SK-N-SH treated with all-trans-retinoic acid at 6 μM for 48 hours (cell line): ENCODE measurements around the gene CALN1.

Experiments
- ESRRG ChIP-seq: fragments of 250-450 bp; sonication (Bioruptor Pico); IDR thresholded peaks from 2 replicates; pipeline ENCODE4 v1.6.1; 2021; ENCODE audit warnings: mild to moderate bottlenecking
- GLIS3 ChIP-seq: fragments of 250-450 bp; sonication (Bioruptor Pico); IDR thresholded peaks from 2 replicates; pipeline ENCODE4 v1.5.0; 2020; ENCODE audit warnings: mild to moderate bottlenecking, moderate library complexity
- OSR1 ChIP-seq: fragments of 250-450 bp; sonication (Bioruptor Pico); IDR thresholded peaks from 2 replicates; pipeline ENCODE4 v1.8.0; 2022; ENCODE audit warnings: moderate library complexity, mild to moderate bottlenecking, inconsistent platforms
- PPARA ChIP-seq: fragments of 250-450 bp; sonication (Bioruptor Pico); IDR thresholded peaks from 2 replicates; pipeline ENCODE4 v1.5.0; 2020; ENCODE audit warnings: mild to moderate bottlenecking, borderline replicate concordance
- RARB ChIP-seq: fragments of 250-450 bp; sonication (Bioruptor Pico); IDR thresholded peaks from 2 replicates; pipeline ENCODE4 v1.8.0; 2021; ENCODE audit warnings: mild to moderate bottlenecking, moderate library complexity
- ZFP30 ChIP-seq: fragments of 450-650 bp; formaldehyde crosslinking; IDR thresholded peaks from 2 replicates; pipeline ENCODE4 v1.5.0; 2022; ENCODE audit warnings: mild to moderate bottlenecking, moderate library complexity
- ZNF565 ChIP-seq: fragments of 450-650 bp; formaldehyde crosslinking; conservative IDR thresholded peaks from 2 replicates; pipeline ENCODE4 v1.5.0; 2020; ENCODE audit warnings: low read depth, mild to moderate bottlenecking, moderate library complexity
- ZNF8 ChIP-seq: fragments of 450-650 bp; formaldehyde crosslinking; IDR thresholded peaks from 2 replicates; pipeline ENCODE4 v1.5.0; 2020; ENCODE audit warnings: mild to moderate bottlenecking, moderate library complexity
- TF ChIP-seq, protein P1 (sequence below): fragments of 250-450 bp; sonication (Bioruptor Pico); IDR thresholded peaks from 2 replicates; pipeline ENCODE4 v1.8.0; 2020; ENCODE audit warnings: mild to moderate bottlenecking, moderate library complexity, borderline replicate concordance
- TF ChIP-seq, protein P2 (sequence below): fragments of 250-450 bp; sonication (Bioruptor Pico); IDR thresholded peaks from 2 replicates; pipeline ENCODE4 v1.5.1; 2021; ENCODE audit warnings: mild to moderate bottlenecking, moderate library complexity

DNA sequence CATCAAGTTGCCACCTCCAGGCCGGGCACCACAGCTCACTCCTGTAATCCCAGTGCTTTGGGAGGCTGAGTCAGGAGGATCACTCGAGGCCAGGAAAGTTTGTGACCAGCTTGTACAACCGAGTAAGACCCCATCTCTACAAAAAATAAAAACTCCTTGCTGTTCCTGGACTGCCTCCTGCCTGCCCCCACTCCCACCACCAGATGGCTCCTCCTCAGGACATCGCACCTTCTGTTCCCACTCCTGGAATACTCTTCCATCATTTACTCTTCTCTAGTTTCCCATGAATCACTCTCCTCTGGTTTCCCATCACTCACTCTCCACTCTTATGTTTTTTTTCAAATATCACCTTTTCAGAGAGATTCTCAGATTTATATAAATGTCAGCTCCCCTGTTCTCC lies 540.7 kb downstream of the CALN1 start:
- TF ChIP-seq ZNF8 (CRISPR knock-in tag) (no peak), ZFP30 (no peak), GLIS3 (CRISPR knock-in tag) (no peak), ESRRG (no peak), ZNF565 (no peak), PPARA (no peak), RARB (CRISPR knock-in tag) (no peak), OSR1 (CRISPR knock-in tag) (no peak)
- TF ChIP-seq, protein P1, sequence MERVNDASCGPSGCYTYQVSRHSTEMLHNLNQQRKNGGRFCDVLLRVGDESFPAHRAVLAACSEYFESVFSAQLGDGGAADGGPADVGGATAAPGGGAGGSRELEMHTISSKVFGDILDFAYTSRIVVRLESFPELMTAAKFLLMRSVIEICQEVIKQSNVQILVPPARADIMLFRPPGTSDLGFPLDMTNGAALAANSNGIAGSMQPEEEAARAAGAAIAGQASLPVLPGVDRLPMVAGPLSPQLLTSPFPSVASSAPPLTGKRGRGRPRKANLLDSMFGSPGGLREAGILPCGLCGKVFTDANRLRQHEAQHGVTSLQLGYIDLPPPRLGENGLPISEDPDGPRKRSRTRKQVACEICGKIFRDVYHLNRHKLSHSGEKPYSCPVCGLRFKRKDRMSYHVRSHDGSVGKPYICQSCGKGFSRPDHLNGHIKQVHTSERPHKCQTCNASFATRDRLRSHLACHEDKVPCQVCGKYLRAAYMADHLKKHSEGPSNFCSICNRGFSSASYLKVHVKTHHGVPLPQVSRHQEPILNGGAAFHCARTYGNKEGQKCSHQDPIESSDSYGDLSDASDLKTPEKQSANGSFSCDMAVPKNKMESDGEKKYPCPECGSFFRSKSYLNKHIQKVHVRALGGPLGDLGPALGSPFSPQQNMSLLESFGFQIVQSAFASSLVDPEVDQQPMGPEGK (CRISPR knock-in tag) = no peak
- TF ChIP-seq, protein P2, sequence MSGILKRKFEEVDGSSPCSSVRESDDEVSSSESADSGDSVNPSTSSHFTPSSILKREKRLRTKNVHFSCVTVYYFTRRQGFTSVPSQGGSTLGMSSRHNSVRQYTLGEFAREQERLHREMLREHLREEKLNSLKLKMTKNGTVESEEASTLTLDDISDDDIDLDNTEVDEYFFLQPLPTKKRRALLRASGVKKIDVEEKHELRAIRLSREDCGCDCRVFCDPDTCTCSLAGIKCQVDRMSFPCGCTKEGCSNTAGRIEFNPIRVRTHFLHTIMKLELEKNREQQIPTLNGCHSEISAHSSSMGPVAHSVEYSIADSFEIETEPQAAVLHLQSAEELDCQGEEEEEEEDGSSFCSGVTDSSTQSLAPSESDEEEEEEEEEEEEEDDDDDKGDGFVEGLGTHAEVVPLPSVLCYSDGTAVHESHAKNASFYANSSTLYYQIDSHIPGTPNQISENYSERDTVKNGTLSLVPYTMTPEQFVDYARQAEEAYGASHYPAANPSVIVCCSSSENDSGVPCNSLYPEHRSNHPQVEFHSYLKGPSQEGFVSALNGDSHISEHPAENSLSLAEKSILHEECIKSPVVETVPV = no peak
